H1 (cell line): ENCODE measurements around the gene LY6G6C.

ENCODE experiments used
- CEBPB ChIP-seq: IDR thresholded peaks from 2 replicates; pipeline ENCODE4 v1.6.1; 2012; ENCODE audit warnings: low read depth, low read length
- CREB1 ChIP-seq: IDR thresholded peaks from 2 replicates; pipeline ENCODE4 v1.6.1; 2012; ENCODE audit warnings: inconsistent platforms
- CTCF ChIP-seq, 3 experiments: IDR thresholded peaks; 1 replicate in 2 of 3; 2 replicates in 1 of 3; pipeline versions ENCODE4 v1.5.1 to v1.6.1; 2011; ENCODE audit warnings: low read length in 3 of 3, mild to moderate bottlenecking in 3 of 3, inconsistent platforms in 2 of 3, low read depth in 1 of 3, moderate library complexity in 1 of 3; ENCODE audit not compliant: insufficient read depth in 1 of 3; ENCODE audit errors: control extremely low read depth in 1 of 3
- EGR1 ChIP-seq: IDR thresholded peaks from 2 replicates; pipeline ENCODE4 v1.6.1; 2011; ENCODE audit warnings: low read depth, low read length, borderline replicate concordance
- EZH2 ChIP-seq: fragments of 200-600 bp; sonication (generic); IDR thresholded peaks from 2 replicates; pipeline ENCODE4 v1.7.1; 2012; ENCODE audit warnings: low read depth, mild to moderate bottlenecking, moderate library complexity, low read length, inconsistent platforms; ENCODE audit not compliant: severe bottlenecking
- KDM1A ChIP-seq: fragments of 200-600, 300-600 bp; sonication (generic); IDR thresholded peaks from 2 replicates; pipeline ENCODE4 v1.7.1; 2016; ENCODE audit warnings: mild to moderate bottlenecking, low read length, borderline replicate concordance
- POLR2A ChIP-seq, 2 experiments: IDR thresholded peaks; 1 replicate in 1 of 2; 2 replicates in 1 of 2; pipeline ENCODE4 v1.6.1; 2011; ENCODE audit warnings: low read depth in 2 of 2, low read length in 2 of 2, mild to moderate bottlenecking in 2 of 2; ENCODE audit errors: control extremely low read depth in 1 of 2
- RBBP5 ChIP-seq: IDR thresholded peaks from 2 replicates; pipeline ENCODE4 v1.7.1; 2012; ENCODE audit warnings: low read depth, mild to moderate bottlenecking, inconsistent platforms, low read length, moderate library complexity, borderline replicate concordance
- RFX5 ChIP-seq: IDR thresholded peaks from 2 replicates; pipeline ENCODE4 v1.6.1; 2011; ENCODE audit warnings: low read depth, low read length, improper control_type of control experiment, borderline replicate concordance
- SRF ChIP-seq: IDR thresholded peaks from 2 replicates; pipeline ENCODE4 v1.6.1; 2011; ENCODE audit warnings: mild to moderate bottlenecking, low read depth, low read length, moderate library complexity
- TF ChIP-seq, protein P1 (sequence below): IDR thresholded peaks from 2 replicates; pipeline ENCODE4 v1.6.1; 2011; ENCODE audit warnings: low read depth, mild to moderate bottlenecking, low read length; ENCODE audit not compliant: insufficient read depth

DNA sequence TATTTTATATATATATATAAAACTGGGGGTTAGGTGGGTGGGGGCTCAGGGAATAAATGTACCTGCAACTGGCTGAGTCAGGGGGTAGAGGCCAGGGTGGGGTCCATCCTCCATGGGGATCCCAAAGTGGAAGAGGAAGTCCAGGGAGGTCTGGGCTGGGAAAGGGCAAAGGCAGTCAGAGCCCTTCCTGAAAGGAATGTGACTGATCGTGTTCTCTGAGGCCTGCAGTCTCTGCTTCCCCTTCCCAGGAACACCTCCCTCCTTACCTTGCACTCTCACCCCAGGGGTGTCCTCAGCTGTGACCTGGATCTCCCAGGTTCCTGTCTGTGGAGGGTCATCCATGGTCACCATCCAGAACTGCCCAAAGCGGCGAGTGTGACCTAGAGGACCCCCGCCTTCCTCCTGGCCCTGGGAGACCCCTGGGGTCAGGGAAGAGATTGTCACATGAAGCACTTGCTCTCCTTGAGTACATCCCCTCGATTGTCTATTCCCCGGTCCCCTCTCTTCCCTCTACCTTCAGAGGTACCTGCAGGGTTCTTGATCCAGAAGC lies 45.6 kb upstream of the LY6G6C start:
- TF ChIP-seq CTCF (IDR thresholded peaks at IDR 0.05; ENCODE audit: control extremely low read depth in 1 of 3, insufficient read depth in 1 of 3, low read depth in 1 of 3, low read length in 3 of 3) (no peak), RFX5 (no peak), POLR2A (IDR thresholded peaks at IDR 0.05; ENCODE audit: control extremely low read depth in 1 of 2, low read depth in 2 of 2, low read length in 2 of 2) (no peak), CEBPB (no peak), SRF (no peak), RBBP5 (no peak), EZH2 (no peak), EGR1 (no peak), CREB1 (no peak), KDM1A (no peak)
- TF ChIP-seq, protein P1, sequence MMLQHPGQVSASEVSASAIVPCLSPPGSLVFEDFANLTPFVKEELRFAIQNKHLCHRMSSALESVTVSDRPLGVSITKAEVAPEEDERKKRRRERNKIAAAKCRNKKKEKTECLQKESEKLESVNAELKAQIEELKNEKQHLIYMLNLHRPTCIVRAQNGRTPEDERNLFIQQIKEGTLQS, result no peak
